GM21723 (cell line): ENCODE data around the gene FRMD4A.
A peak's percentile ranks its signal among the peaks of the same experiment; 100 is the strongest.
"Not testable (repeated sequence)": the region's sequence is repeated elsewhere in the genome, so short reads cannot be mapped to it uniquely, and the experiment has no call there.

Experiments used
- ATAC-seq: cut with Tn5 transposase; IDR thresholded peaks from one replicate; pipeline ENCODE4 v1.9.1; 2021; ENCODE audit warnings: mild to moderate bottlenecking, moderate library complexity; ENCODE audit not compliant: unreplicated experiment

Gene FRMD4A

DNA sequence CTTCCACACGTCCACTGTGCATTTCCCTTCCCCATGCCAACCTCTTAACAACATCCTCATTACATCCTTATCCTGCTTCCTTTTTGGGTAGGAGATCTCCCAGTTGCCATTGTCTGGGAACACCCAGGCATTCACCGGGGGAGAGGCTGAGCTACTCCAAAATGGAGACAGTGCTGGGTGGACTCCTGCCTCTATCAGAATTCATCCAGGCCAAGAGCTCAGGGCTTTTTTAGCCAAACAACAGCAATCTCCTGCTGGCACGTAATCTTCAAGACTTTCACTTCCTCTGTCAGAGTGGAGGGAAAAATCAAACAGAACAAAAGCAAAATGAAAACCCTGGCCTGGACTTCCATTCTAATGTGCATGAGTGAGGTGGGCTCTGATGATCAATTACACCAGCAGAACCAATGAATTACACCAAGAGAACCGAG is 499.0 kb downstream of the FRMD4A start:
- ATAC-seq, result peak; percentile 79

DNA sequence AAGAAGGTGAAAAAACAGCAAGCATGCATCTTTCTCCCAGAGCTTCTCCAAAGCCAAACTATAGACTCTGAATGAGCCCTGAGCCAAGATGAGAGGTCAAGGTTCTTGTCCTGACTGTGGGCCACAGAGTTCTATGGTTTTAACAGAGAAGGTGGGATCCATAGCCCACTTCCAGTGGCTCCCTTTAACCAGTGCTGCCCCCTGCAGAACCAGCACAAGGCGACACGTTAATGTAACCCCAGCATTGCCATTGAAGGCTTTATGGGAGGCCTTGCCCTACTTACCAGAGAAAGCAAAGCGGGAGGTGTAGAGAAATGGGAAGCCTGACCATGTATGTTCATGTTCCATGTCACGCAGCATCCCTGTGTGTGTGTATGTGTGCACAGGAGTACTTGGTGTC is 500.3 kb downstream of the FRMD4A start:
- no peak for ATAC-seq

DNA sequence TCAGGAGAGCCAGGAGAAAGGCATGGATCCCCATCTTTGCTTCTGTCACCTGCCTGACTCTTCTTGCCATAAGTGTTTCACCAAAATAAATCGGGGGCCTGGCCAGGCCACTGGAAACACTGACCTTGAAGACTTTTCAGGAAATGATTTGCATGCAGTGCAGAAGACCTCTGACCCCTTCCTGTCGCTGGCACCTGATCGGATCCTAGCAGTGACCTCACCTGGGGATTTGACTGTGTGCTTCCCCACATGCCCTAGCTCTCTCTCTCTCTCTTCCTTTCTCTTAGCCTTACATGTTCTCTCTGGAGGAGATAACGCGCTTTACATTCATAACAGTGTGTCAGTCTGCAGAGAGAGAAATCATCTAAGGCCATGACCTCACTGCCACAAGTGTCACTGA is 500.9 kb downstream of the FRMD4A start:
- ATAC-seq, result no peak

DNA sequence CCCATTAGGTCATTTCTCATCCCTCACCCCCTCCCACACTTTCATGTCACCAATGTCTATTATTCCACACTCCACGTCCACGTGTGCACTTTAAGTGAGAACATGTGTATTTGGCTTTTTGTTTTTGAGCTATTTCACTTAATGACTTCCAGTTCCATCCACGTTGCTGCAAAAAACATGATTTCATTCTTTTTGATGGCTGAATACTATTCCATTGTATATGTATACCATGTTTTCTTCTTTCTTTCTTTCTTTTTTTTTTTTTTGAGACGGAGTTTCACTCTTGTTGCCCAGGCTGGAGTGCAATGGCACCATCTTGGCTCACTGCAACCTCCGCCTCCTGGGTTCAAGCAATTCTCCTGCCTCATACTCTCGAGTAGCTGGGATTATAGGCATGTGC is 502.4 kb downstream of the FRMD4A start:
- ATAC-seq, result not testable (repeated sequence)

DNA sequence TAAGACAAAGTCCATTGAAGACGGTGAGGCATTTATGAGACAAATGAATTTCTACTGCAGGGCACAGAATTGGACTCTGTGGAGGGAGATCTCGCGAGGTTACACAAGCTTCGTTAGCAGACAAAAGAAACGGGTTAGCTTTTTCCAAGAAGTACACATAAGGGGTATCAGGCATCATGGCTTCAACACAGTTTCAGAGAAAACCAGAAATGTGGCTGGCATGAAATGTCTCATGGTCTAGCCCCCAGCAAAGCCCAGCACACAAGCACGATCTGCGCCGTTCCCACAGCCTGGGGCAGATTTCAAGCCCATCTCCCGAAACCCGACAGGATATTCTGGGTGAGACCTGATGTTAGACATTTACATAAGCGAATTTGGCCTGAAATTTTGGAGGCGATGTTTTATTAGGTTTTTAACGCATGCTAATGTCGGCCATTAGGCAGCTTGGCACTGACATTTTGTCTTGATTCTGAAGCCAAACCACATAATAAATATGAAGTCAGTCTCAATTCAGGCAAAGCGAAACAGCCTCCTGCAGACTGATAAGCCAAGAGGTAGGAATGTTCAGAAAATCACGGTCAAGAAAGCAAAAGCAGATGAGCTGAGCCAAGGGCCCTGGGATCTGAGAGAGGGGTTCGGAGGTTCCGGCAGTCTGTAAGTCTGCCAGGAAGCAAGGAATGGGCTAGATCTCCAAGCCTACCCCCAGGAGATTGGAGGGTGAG is 503.5 kb downstream of the FRMD4A start:
- ATAC-seq, result no peak

DNA sequence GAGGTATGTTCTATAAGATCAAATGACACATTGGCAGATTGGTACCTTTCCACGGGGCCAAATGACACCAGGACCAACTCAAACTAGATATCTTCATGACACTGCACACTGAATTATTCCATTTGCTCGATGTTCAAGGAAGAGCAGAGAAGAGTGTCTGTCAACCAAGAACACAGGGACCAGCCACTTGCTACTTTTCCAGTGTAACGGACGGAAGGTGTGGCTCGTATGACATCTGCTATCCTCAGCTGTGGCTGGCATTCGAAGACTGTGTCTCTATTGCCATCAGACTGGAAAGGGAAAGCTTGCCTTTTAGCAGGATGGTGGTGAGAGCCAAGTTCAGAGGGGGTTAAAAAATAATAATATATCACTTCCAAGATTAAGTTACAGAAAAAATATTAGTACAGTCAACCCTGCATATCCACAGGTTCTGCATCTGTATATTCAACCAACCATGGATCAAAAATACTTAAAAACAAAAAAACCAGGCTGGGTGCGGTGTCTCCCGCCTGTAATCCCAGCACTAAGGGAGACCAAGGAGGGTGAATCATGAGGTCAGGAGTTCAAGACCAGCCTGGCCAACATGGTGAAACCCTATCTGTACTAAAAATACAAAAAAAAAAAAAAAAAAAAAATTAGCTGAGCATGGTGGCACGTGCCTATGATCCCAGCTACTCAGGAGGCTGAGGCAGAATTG is 506.9 kb downstream of the FRMD4A start:
- ATAC-seq, result no peak

DNA sequence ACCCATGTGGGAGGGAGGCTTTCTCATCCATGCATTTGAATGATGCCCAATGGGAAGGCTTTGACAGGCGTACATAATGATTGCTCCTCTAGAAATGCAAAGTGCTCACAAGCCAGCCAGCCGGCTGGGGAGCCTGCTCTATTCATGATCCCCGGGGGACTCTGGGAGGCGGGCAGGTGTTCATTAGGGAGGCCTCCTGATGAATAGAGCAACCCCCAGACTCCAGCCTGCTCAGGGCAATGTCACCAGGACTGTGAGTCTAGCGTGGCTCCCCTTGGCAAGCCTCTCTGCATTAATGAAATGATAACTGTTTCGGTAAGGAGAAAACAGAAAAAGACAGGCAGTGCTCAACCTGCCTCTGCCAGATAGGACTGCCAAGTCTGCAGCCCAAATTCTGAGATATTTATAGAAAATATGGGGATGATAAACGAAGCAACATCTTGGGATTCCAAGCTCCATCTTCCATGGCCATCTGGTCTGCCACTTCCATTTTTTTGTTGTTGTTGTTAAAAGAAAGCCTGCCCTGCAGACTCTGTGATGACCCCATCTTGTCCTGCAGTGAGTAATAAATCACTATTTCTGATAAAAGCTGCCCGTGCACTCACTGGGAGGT is 507.5 kb downstream of the FRMD4A start:
- ATAC-seq, result no peak

DNA sequence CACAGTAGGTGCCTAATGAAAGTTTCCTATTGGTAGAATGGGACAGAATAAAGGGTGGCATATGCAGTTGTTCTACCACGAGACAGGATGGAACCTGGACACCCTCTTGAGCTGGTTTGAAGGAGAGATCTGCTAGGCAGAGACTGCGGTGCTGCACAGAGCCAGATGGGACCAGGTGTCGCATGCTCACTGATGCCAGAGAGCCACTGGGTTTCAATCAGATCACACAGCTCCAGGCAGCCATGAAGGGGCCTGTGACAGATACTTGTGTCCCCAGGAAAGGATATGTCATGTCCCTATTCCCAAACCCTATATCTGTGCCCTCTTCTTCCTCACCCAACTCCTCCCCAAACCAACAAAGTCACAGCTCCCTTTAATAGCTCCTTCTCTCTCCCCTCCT is 508.2 kb downstream of the FRMD4A start:
- no peak for ATAC-seq

DNA sequence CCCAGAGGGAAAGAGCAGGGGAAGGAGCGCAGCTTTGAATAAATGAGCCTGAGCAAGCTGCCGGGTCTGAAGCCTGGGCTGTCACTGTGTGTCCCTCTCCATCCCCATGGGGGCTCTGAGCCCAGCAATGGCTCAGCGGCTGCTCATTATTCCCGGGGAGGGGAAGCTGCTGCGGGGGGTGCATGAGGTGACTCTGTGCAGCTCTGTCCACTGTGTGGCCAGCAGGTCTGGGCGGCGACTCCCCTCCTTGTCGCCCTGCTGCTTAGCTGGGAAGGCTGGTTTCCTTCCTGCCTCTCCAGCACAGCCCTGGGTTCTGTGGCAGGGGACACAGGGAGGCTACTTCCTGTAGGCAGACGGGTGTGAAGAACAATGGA is 509.8 kb downstream of the FRMD4A start:
- no peak for ATAC-seq

DNA sequence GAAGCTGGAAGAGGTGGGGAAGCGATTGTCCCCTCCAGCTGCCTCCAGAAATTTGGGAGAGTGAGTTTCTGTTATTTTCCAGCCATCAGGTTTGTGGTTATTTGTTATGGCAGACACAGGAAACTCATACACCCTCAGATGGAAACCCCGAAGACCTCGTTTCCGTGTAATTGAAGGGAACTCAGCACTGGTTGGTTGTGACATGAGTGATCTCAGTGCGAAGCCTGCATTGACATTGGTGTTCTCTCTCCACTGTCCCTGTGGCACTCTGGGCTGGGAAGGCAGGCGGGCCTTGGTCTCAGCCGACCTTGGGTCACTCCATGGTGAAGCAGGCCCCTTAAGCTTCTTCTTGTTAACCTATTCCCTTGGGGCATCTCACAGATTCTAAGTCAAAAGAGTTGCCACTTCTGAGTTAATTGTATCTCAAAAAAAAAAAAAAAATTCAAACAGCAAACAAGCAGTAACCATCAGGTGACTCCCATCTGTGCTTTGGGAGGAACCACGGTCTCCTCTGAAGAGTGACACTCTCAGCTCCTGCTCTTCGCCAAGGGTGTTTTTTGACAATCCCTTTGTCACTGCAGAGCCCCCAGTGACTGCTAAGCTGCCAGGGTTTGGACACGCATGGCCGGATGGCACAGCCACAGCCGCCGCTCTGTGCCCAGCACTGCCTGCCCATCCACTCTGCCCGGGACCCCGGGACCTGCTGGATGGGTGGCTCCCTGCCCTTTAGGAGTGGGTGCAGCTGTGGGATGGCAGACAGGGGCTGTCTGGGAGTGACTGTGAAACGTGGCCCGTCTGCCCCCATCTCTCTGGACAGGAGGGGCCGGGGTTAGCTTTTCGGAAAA is 510.4 kb downstream of the FRMD4A start:
- no peak for ATAC-seq

DNA sequence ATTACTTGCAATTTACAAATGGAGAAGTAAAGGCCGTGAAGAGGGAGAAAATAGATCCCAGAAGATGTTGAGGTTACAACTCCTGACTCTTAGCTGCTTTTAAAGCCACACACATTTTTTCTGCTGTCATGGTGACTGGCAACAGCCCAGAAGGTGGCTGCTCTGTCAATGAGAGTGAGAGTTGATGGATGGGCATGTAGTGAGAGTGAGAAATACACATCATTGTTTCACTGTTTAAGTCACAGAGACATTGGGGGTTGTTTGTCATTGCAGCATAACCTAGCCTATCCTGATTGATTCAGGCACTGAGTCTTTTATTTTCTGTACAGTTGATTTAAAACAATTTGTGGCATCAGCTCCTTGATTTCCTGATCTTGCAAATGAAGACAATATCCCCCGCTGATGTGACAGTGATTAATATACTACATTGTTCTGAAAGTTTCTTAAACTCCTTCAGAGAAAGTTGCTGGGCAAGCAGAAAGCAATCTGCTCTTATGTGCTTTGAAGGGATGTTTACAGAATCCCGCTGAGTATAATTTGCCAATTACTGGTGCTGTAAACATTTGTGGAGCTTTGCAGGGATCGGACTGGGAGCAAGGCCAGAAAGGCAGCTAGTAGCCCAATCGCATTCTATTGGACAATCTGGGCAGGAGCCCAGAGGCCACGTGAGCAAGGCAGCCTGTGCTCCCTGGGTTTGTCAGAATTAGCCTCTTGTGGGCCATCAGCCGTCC is 514.4 kb downstream of the FRMD4A start:
- no peak for ATAC-seq

DNA sequence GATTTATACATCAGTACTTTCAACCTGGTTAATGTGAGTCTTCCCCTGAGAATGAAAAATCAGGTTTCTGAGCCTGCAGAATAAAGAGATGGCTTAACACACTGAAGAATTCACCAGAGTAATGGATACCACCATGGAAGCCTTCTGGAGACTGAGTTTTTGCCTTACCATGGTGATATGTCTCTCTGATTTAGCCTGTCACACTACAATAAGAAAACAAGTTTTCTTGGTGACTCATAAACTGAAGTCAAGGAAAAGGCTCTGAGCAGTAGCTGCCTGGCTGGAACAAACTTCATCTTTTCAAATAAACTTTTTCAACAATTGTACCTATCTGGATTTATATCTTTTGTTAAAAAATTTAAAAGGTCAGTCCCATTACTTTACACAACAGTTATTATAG is 515.0 kb downstream of the FRMD4A start:
- ATAC-seq, result no peak

DNA sequence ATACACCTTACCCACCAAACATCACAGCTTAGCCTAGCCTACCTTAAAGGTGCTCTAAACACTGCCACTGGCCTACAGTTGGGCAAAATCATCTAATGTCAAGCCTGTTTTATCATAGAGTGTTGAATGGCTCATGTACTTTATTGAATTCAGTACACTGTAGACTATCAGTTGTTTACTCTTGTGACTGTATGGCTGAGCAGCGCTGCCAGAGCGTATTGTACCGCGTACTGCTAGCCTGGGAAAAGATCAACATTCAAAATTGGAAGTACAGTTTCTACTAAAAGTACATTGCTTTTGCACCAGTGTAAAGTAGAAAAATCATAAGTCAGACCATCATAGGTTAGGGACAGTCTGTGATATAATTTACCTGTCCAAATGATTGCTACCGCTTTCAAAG is 517.2 kb downstream of the FRMD4A start:
- no peak for ATAC-seq

DNA sequence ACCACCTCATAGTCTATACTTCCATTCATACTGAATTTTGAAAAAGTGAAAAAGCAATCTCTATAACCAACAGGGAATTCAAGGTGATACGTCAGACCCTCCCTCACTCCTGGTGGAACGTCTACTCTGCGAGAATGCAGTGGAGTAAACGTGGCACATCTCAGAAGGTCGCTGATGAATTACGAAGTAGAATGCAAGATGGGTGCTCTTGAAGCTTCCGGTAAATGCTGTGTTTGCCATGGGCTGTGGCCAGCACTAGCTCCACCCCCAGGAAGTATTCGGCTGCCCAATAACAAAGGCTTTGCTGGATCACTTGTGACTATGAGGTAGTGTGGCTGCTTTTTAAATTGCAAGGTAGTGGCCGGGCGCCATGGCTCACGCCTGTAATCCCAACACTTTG is 517.9 kb downstream of the FRMD4A start:
- ATAC-seq, result no peak

DNA sequence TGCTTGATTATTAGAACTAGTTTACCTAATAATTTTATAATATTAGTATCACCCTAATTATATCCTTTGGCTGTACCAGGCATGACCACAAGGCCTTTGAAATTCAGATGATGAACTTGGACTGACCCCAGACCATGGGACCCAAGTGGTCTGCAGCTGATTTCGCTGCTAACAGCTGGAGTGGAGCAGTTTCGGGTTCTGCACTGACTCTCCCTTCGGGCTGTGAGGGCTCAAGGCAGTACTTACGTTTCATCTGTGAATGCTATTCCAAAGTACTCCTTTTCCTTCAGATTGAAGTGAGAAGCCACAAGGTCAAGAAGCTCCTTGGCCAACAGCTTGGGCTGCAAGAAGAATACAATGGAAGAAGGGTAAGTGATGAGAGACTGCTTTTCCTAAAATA is 520.2 kb downstream of the FRMD4A start:
- ATAC-seq, result no peak

DNA sequence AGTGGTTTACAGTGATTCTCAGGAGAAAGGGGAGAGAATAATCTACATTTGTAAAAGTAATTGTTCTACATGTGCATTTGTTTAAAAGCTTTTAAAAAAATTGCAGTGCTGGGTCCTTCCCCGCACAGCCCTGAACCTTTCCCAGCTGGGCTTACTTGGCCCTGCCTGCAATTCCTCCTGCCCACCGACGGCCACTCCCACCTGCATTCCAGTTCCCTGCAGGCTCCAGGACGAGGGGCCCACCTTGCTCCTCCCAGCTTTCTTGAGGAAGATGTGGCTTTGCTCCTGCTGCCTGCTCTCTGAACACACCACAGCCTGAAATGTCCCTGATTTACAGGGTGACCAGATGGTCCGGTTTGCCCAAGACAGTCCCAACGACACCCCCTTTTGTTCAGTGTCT is 521.3 kb downstream of the FRMD4A start:
- no peak for ATAC-seq

DNA sequence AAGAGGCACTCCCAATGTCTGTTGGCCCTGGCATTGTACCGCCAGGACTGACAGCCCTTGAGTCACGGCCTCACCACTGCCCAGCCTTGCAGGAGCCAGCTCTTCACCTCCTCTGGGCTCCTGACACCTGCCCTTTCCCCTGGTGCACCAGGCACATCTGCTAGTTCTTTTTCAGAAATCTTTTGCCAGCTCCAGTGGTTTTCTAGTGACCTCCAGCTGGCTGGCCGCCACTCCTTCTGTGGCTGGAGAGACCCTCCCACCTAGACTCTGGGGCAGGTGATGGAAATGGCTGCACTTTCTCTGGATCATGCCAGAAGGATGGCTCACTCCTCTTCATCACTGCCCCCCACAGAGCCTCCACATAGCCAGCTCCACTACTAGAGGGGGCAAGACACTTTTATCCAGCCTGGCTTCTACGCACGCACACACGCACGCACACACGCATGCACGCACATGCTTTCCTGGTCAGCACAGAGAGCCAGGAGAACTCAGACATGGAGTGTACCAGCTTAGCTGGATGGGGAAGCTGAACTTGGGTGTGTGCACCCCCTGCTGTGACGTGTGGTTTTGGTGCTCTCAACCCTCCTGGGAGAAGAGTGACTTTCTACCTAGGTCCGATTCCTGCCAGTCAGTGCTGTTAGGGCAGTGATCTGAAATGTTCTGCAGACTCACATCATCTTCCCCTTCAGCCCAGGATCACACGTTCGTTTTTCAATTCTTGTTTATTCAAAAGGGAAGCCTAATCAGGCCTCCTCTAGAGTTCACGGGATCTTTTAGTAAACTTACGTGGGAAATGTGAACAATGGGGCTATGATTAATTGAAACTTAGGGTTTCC is 522.0 kb downstream of the FRMD4A start:
- ATAC-seq, result no peak

DNA sequence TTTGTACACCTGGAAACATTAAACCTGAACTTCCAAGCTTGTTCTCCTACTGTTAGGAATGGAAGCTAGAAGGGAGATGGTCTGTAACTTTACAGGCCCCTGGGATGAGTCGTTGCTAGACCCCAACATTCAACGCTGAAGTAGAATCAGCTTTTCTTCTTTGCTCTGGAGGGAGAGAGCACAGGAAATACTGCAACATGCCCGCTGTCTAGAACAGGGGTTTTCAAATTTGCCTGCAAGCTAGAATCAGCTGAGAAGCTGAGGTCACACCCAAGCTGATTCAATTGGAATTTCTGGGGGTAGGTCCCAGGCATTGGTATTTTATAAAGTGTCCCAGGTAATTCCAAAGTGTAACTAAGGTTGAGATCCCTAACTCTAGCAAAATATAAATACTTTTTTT is 524.3 kb downstream of the FRMD4A start:
- ATAC-seq, result no peak

DNA sequence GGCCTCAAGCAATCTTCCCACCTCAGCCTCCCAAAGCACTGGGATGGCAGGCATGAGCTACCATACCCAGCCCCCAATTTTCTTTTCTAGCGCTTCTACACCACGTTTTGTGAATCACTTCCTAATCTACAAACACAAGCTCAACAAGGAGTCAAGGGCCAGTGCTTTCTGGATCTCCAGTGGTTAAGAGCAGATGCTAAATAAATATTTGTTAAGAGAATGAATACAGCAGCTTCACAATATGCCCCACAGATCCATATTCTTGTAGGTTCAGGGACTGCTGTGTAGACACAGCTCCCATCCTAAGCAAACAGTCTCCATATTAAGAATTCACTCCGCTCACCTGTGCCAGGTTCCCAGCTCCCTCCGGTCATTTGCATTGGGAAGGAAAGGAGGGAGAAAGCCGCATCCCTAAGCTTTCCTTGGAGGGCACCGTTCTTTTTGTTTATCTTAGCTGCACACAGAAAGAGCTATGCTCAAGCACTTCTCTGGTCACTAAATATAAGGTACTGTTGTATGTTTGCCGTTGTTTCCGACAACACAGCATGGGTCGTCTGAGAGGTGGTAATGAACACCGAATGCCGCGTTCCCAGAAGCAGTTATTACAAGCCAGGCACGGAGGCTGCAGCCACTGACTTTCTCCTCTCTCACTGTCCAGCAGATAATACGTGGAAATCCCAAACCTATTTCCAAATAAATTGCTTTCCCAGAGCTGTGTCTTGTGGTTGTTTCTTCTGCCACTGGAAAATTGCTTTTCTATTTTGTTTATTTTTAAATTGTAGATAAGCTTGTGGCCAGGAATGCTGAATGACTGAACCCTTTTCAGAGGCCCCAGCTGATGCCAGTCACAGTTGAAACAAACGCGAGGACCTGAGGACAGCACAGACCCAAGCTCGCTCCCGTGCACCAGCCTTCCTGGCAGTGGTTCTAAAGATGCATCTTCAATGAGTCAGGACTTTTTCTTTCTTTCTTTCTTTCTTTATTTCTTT is 526.9 kb downstream of the FRMD4A start:
- no peak for ATAC-seq
